Prostate gland (tissue), 2 donors: Measurements from ENCODE around the gene LIPK. TPM values are rescaled to one million over a fixed set of nuclear protein-coding genes. Genes with fewer than 3 reads are reported as not detected.

Experiments
- DNase-seq: peaks from one replicate; pipeline ENCODE4 v3.0.0-alpha.2; 2019; ENCODE audit warnings: low spot score
- H3K27ac ChIP-seq, 2 donors: fragments of 200-600 bp; sonication (generic); 2 replicates each; pipeline ENCODE4 v1.5.1; 2017 to 2019
- H3K27me3 ChIP-seq: fragments of 200-600 bp; sonication (generic); replicated peaks from 2 replicates; pipeline ENCODE4 v1.5.1; 2019; ENCODE audit not compliant: insufficient read depth
- H3K36me3 ChIP-seq, 2 donors: fragments of 200-600 bp; sonication (generic); 1 replicate in 1 of 2; 2 replicates in 1 of 2; pipeline versions ENCODE4 v1.5.1 to v1.8.1; 2017 to 2019
- H3K4me1 ChIP-seq: fragments of 200-600 bp; sonication (generic); replicated peaks from 2 replicates; pipeline ENCODE4 v1.5.1; 2019
- H3K4me3 ChIP-seq, 2 donors: fragments of 200-600 bp; sonication (generic); 2 replicates each; pipeline ENCODE4 v1.5.1; 2017 to 2019
- H3K9me3 ChIP-seq: fragments of 200-600 bp; sonication (generic); 2 replicates; pipeline ENCODE4 v1.5.1; 2017
- CTCF ChIP-seq, 4 experiments: fragments of 200-600 bp in 2 of 4; fragments of 450-650 bp in 2 of 4; sonication (generic) in 2 of 4; IDR thresholded peaks; 1 replicate in 3 of 4; 2 replicates in 1 of 4; pipeline ENCODE4 v1.5.1; 2016 to 2019; ENCODE audit warnings: antibody characterized with exemption in 4 of 4, mild to moderate bottlenecking in 2 of 4, moderate library complexity in 2 of 4
- POLR2A ChIP-seq: fragments of 450-650 bp; IDR thresholded peaks from one replicate; pipeline ENCODE4 v1.6.1; 2016; ENCODE audit warnings: antibody characterized with exemption, mild to moderate bottlenecking
- POLR2AphosphoS5 ChIP-seq: sonication (generic); formaldehyde crosslinking; IDR thresholded peaks from one replicate; pipeline ENCODE4 v1.6.1; 2017; ENCODE audit warnings: antibody characterized with exemption
- WGBS: methylation state at CpG from one replicate; pipeline ENCODE4 v1.1.5; 2018; 5-methylcytosine and 5-hydroxymethylcytosine counted together
- intact Hi-C: fragments of 100-400 bp; cut with DNase I; formaldehyde crosslinking; loops from one replicate; pipeline ENCODE4 v1.14.2; 2022
- total RNA-seq, 2 donors: library from RNA; depleted of rRNA; stranded (reverse); fragments of >200 nt; gene quantifications; one replicate each; pipeline ENCODE4 v1.1.0, GENCODE V29; 2016

LIPK gene
- total RNA-seq, 2 donors from 2014 or later: not detected

- Histone ChIP-seq H3K4me3 (no peak overlapping the region), H3K9me3 (no peaks in the 10 kb centered on the region), H3K4me1 (no peaks in the 10 kb centered on the region), H3K27ac (no peak overlapping the region), H3K36me3 (no peaks in the 10 kb centered on the region), H3K27me3 (no peaks in the 10 kb centered on the region)
- no peak for DNase-seq
- intact Hi-C loops: no loop called here
- TF ChIP-seq POLR2A (no peak), POLR2AphosphoS5 (no peak), CTCF (IDR thresholded peaks at IDR 0.05) (no peak)
- 95% methylated on average over 3 of the region's 3 CpGs for WGBS
These were observed 76.2 kb downstream of the LIPK start for GRCh38 chr10:88782222-88782621.

GRCh38 chr10:88783724-88784123 is 77.7 kb downstream of the LIPK start:
- no peaks in the 10 kb centered on the region for H3K36me3 ChIP-seq
- H3K4me1 ChIP-seq: no peaks in the 10 kb centered on the region
- H3K27ac ChIP-seq: no peak overlapping the region
- no peak for DNase-seq
- intact Hi-C loops: no loop called here
- no peak overlapping the region for H3K4me3 ChIP-seq
- no peak for TF ChIP-seq POLR2AphosphoS5
- no peak for TF ChIP-seq CTCF (IDR thresholded peaks at IDR 0.05)
- TF ChIP-seq POLR2A: no peak
- H3K9me3 ChIP-seq: no peaks in the 10 kb centered on the region
- WGBS: 75% methylated on average over 3 of the region's 3 CpGs
- no peaks in the 10 kb centered on the region for H3K27me3 ChIP-seq

- H3K4me3 ChIP-seq: no peak overlapping the region
- no peaks in the 10 kb centered on the region for H3K9me3 ChIP-seq
- WGBS: 88% methylated on average over 10 of the region's 10 CpGs
- TF ChIP-seq POLR2AphosphoS5: no peak
- TF ChIP-seq POLR2A: no peak
- TF ChIP-seq CTCF (IDR thresholded peaks at IDR 0.05): no peak
- no peak for DNase-seq
- H3K4me1 ChIP-seq: no peaks in the 10 kb centered on the region
- H3K36me3 ChIP-seq: no peaks in the 10 kb centered on the region
- intact Hi-C loops: no loop called here
- no peaks in the 10 kb centered on the region for H3K27me3 ChIP-seq
- no peak overlapping the region for H3K27ac ChIP-seq
These were observed 80.2 kb downstream of the LIPK start for GRCh38 chr10:88786032-88786770.

- no peak for TF ChIP-seq CTCF (IDR thresholded peaks at IDR 0.05)
- TF ChIP-seq POLR2A: no peak
- no peak for TF ChIP-seq POLR2AphosphoS5
- whole genome bisulfite sequencing: 85% methylated on average over 5 of the region's 5 CpGs
- no peaks in the 10 kb centered on the region for H3K9me3 ChIP-seq
- DNase-seq: no peak
- H3K4me1 ChIP-seq: no peaks in the 10 kb centered on the region
- no peak overlapping the region for H3K27ac ChIP-seq
- no peaks in the 10 kb centered on the region for H3K36me3 ChIP-seq
- H3K4me3 ChIP-seq: no peak overlapping the region
- intact Hi-C loops: no loop called here
- H3K27me3 ChIP-seq: no peaks in the 10 kb centered on the region
These were observed 81.4 kb downstream of the LIPK start for GRCh38 chr10:88787463-88787862.

GRCh38 chr10:88788924-88789323 is 82.9 kb downstream of the LIPK start:
- no peaks in the 10 kb centered on the region for H3K4me1 ChIP-seq
- TF ChIP-seq POLR2AphosphoS5 (no peak), CTCF (IDR thresholded peaks at IDR 0.05) (no peak), POLR2A (no peak)
- no peak for DNase-seq
- H3K36me3 ChIP-seq: no peaks in the 10 kb centered on the region
- H3K4me3 ChIP-seq: no peak overlapping the region
- H3K9me3 ChIP-seq: no peaks in the 10 kb centered on the region
- H3K27ac ChIP-seq: no peak overlapping the region
- H3K27me3 ChIP-seq: no peaks in the 10 kb centered on the region
- intact Hi-C loops: no loop called here
